Astrocyte (in vitro differentiated cells and primary cell): ENCODE measurements around the gene SRD5A1.

Experiments
- CTCF ChIP-seq: IDR thresholded peaks from 2 replicates; pipeline ENCODE4 v1.5.1; 2011; ENCODE audit warnings: low read depth, mild to moderate bottlenecking, inconsistent platforms, low read length, moderate library complexity; ENCODE audit not compliant: insufficient read depth
- EZH2 ChIP-seq: IDR thresholded peaks from 2 replicates; pipeline ENCODE4 v1.6.1; 2012; ENCODE audit warnings: mild to moderate bottlenecking, low read length, inconsistent platforms; ENCODE audit not compliant: insufficient read depth

GRCh38 chr5:6715271-6715670, 82.0 kb downstream of the SRD5A1 start:
- TF ChIP-seq EZH2 (no peak), CTCF (no peak)
